Measurements from ENCODE around the gene ERF.

Gene ERF

GRCh38 chr19:42214810-42215485 lies 40.0 kb downstream of the ERF start:
- no peak for DNase-seq (ENCODE audit: low read depth)

- DNase-seq (ENCODE audit: low read depth): no peak
Measured at GRCh38 chr19:42212886-42213285, 42.0 kb downstream of the ERF start.

- DNase-seq (ENCODE audit: low read depth): no peak
Measured at GRCh38 chr19:42208612-42209011, 46.3 kb downstream of the ERF start.

GRCh38 chr19:42207767-42208271 lies 47.1 kb downstream of the ERF start:
- DNase-seq (ENCODE audit: low read depth): peak; percentile 91

- peak; percentile 83 for DNase-seq (ENCODE audit: low read depth)
Measured at GRCh38 chr19:42206871-42207755, 47.8 kb downstream of the ERF start.

- DNase-seq (ENCODE audit: low read depth): no peak
Measured at GRCh38 chr19:42204664-42205063, 50.3 kb downstream of the ERF start.

- DNase-seq (ENCODE audit: low read depth): no peak
Measured at GRCh38 chr19:42203700-42204099, 51.2 kb downstream of the ERF start.

GRCh38 chr19:42202290-42202880 lies 52.5 kb downstream of the ERF start:
- no peak for DNase-seq (ENCODE audit: low read depth)

- DNase-seq (ENCODE audit: low read depth): no peak
Measured at GRCh38 chr19:42201489-42202289, 53.2 kb downstream of the ERF start.

GRCh38 chr19:42200116-42200715 lies 54.7 kb downstream of the ERF start:
- no peak for DNase-seq (ENCODE audit: low read depth)

GRCh38 chr19:42199440-42200115 lies 55.4 kb downstream of the ERF start:
- DNase-seq (ENCODE audit: low read depth): no peak

GRCh38 chr19:42198676-42199439 lies 56.1 kb downstream of the ERF start:
- DNase-seq (ENCODE audit: low read depth): no peak

Measured in ELR (cell line).